MM.1S (cell line): Measurements from ENCODE around the gene LGSN.

ENCODE experiments used
- CTCF ChIP-seq: fragments of 300-600 bp; sonication (generic); IDR thresholded peaks from 2 replicates; pipeline ENCODE4 v1.5.1; 2016; ENCODE audit warnings: antibody characterized with exemption, low read length, mixed read lengths
- EZH2phosphoT487 ChIP-seq: fragments of 300-600 bp; sonication (generic); IDR thresholded peaks from 2 replicates; pipeline ENCODE4 v1.6.1; 2018; ENCODE audit warnings: antibody characterized with exemption, low read length

- TF ChIP-seq EZH2phosphoT487 (no peak), CTCF (no peak)
Observed at GRCh38 chr6:63353286-63353630, 33.5 kb upstream of the LGSN start.
